NCI-H2171 treated with DMSO at 0.1 percent for 48 hours (cell line): ENCODE data around the gene DELE1.
"Not testable (repeated sequence)": the region's sequence is repeated elsewhere in the genome, so short reads cannot be mapped to it uniquely, and the experiment has no call there.

Source experiments
- DNase-seq: peaks from one replicate; lab custom pipeline; 2025; lab: John Stamatoyannopoulos, UW

Gene DELE1

DNA sequence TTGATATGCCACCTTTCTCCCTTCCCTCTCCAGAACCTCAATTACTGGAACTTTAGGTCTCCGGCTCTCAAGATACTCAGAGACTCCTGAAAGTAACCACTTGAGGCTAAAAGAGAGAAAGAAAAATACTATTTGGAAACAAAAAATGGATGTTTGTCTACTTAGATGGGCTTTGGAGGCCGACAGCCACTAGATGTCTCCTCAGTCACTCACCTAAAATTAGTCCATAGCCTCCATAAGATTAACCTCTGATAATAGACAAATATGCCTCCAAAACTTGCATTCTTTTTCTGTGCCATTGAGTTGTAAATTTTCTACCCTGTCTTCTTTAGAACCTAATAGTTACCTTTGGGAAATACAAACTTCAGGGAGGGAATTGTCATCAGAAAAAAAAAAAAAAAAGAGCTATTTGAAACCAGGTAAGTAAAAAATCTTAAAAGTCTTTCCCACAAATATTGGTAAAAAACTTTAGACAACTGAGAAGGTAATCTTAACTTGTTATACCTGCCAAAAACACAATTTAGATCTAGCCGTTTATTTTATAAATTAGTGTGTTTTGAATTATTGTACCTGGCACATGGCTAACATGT lies 34.3 kb upstream of the DELE1 start:
- no peak for DNase-seq

DNA sequence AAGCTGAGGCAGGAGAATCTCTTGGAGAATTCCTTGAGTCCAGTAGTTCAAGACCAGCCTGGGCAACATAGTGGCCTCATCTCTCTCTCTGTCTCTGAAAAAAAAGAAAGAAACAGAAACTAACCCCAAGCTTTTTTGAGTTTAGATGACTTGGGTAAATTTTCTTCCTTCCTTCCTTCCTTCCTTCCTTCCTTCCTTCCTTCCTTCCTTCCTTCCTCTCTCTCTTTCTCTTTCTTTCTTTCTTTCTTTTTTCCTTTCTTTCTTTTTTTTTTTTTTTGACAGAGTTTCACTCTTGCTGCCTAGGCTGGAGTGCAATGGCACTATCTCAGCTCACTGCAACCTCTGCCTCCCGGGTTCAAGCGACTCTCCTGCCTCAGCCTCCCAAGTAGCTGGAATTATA lies 33.2 kb upstream of the DELE1 start:
- DNase-seq = not testable (repeated sequence)

DNA sequence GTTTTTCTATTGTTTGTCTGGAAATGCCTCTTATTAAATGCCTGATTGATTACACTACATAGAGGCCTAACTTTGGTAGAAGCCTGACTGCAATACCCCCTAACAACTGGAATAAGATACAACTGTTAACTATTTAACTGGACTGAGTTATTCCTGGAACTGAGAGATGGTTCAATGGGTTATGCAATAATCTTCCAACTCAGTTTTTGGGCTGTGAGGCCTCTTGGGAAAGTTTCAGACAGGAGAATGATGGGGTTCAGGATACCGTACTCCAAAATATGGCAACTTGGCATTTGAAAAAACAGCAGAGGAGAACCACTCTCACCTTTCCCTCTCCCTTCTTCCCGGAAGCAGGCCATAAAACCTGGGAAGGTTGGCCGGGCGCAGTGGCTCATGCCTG lies 26.2 kb upstream of the DELE1 start:
- no peak for DNase-seq

DNA sequence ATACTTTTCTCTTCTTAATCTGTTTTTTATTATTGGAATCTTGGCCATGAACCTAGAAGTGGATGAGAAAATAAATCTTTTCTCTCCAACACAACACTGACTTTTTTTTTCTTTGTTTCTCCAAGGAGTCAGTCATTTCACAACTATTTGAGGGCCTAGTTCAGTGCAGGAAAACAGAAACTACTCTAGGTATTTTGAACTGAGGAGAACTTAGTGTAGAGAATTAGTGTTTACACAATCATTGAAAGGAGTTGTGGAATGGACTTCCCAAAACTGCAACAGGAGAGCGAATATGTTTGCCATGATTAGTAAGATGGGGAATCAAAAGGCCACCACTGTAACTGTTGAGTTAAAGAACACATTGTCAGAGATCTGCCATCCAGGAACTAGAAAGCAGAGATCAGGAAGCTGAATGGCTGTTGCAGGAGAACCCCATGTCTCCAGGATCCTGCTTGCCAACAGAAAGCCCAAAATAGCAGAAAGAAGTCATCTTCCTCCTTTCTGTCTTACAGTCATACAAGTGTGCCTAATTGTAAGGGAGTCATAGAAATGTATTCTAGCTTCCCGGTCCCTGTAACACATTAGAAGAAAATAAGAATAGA lies 25.1 kb upstream of the DELE1 start:
- DNase-seq = no peak

DNA sequence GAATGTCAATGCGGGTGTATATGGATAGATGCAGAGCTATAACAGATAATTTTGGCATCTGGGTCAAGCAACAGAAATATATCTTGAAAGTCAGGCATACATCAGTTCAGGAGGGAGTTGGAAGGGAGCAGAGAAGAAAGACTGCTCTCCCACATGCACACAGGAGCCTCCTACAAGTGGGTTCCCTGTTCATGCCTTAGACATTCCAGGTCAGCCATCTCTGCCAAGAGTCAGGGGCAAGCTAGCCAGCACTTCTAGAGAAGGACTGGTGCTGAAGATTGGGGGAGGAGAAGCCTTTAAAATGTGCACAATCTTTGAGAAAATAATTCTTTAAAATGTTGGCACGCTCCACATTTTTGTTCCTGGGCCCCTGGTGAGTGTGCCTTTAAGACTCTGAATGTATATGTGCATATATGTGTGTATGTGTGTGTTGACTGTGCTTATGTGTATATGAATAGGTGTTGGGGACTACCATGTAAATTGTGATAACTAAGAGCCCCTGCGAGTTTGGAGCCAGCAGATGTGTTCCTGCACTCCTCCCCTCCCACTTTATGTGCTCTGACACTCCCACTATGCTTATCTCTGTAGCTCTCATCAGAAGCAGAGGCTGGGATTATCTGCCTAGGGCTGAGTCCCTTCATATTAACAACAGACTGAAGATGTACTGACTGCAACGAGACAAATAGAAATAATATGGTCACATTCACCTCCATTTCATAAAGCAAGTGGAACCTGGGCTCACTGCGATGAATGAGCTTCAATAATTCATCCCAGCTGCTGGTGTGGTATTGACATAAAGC lies 21.5 kb upstream of the DELE1 start:
- no peak for DNase-seq

DNA sequence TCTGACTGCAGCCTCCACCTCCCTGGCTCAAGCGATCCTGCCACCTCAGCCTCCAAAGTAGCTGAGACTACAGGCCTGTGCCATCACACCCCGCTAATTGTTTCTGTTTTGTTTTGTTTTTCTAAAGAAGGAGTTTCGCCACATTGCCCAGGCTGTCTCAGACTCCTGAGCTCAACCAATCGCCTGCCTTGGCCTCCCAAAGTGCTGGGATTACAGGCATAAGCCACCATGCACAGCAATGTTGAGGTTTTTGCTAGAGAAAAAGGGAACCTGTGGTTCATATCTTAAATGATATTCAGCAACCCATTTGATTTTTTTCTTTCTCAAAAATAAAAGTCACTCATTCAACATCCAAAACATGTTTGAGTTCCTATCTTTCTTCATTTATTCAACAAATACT lies 20.4 kb upstream of the DELE1 start:
- DNase-seq = no peak

DNA sequence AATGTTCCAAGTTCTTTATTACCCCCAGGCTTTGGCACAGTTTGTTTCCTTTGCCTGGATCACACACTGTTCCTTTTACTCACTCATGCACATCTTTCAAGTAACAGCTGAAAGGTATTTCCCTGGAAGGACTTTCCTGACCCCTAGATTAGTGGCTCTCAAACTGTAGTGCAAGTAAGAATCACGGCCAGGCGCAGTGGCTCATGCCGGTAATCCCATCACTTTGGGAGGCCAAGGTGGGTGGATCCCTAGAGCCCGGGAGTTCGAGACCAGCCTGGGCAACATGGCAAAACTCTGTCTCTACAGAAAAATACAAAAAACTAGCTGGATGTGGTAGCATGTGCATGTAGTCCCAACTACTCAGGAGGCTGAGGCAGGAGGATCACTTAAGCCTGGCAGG lies 19.1 kb upstream of the DELE1 start:
- no peak for DNase-seq

DNA sequence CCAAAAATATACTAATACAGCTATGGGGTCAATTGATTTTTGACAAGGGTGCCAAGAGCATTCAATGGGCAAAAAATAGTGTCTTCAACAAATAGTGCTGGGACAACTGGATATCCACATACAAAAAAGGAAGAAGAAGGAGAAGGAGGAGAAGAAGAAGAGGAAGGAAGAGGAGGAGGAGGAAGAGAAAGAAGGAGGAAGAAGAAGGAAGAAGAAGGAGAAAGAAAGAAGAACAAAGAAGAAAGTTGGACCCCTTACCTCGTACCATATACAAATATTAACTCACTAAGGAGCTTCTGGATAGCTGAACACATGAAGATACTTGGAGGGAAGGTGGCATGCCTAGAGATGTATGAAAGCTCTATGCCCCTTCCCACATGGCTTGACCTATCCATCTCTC lies 17.2 kb upstream of the DELE1 start:
- DNase-seq = no peak

DNA sequence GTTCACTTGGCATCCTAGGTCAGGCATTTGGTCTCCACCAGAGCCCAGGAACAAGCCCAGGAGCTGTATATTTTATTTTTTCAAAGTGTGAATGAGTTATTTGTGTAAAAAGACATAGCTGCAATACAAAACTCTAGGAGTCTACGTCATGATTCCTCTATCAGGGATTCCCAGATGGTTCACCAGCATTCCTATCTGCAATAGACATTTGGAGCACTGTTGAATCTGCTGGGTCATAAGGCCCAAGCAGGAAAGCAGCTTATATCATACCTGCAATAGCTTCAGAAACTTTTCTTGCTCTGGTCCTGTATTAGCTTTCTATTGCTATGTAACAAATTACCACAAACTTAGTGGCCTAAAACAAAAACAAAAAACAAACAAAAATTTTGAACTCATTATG lies 16.7 kb upstream of the DELE1 start:
- DNase-seq = no peak

DNA sequence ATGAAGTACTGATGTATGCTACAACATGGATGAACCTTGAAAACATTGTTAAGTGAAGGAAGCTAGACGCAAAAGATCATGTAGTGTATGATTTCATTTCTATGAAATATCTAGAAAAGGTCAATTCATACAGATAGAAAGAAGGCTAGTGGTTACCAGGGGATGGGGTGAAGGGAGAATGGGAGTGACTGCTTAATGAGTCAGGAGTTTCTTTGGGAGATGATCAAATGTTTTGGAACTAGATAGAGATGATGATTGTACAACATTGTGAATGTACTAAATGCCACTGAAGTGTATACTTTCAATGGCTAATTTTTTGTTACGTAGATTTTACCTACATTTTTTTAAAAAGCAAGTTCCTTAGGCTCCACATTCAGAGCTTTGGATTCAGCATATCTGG lies 14.9 kb upstream of the DELE1 start:
- no peak for DNase-seq

DNA sequence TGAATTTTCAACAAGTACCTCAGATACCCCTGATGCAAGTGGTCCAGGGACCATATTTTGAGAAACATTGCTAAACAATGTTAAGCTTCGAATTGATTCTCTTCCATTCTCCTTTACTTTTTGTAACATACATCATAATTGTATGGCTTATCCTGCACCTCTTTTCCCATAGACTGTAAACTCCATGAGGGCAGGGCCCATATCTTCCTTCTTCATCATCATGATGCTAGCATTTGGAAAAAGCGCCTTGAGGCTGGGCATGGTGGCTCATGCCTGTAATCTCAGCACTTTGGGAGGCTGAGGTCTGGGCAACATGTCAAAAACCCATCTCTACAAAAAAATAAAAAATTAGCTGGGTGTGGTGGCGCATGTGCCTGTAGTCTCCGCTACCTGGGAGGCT lies 14.5 kb upstream of the DELE1 start:
- DNase-seq = no peak

DNA sequence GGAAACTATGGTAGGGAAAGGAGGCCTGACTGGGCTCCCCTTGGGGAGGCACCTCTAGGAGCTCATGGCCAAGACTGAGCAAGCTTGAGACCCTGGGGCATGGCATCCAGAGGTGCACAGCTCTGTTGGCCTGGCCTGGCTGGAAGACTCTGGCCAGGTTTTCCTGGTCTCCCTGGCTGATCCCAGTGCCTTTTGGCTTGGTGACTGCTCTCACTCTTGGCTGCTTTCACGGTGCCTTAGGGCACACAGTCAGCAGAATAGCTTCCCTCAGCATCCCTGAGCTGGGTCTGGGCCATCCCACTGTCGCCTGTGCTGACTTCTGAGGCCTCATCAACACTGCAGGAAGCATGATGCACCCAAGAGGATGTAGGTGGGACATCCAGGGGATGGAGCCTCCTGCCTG lies 13.4 kb upstream of the DELE1 start:
- DNase-seq = no peak

DNA sequence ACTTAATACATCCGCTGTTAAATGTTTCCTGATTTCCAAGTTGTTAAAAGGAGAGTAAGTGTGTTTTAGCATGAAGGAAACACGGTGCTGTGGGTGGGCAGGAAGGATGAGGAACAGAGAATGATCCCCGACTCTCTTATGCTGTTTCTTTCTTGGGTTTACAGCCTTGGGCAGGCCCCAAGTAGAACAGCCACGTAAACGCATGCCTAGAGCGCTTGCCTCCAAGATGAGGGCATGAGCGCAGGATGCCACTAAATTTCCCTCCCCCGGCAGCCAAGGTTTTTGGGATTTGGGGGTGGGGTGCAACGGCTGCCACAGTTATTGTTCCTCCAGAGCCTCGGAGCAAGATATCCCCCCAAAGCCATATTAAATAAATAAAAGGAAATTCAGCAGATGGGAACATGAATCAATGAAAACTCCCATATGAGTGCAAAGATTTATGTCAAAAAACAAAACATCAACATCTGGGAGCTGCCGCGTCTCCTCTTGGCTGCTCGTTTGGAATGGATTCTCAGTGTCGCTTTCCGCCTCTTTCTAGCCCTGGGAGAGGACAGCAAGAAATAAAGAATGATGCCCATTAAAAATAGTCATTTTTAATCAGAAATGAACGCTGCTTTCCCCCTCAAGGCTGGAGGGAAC lies 10.0 kb upstream of the DELE1 start:
- DNase-seq = no peak

DNA sequence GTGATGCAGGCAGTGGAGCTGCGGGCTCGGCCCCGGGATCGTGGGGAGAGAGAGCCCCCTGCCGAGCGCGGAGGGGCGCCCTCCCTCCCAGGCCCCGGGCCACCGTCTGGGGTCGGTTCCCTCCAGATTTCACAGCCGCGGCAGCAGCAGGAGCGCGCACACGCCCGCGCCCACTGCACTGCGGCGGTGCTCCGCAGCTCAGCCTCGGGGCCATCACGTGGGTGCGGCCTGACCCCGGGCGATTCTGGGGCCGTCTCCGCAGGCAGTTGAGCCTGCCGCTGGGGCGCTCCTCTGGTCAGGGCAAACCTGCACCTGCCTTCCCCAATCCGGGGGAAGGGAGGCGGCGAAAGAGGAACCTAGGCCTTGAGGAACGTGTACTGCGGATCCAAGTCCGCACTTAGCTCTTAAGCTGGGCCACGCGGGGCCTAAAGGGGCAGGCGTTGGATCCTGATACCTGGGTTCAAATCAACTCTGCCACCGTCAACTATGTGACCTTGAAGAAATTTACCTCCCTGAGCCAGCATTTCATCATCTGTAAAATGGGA lies 9.4 kb upstream of the DELE1 start:
- no peak for DNase-seq

DNA sequence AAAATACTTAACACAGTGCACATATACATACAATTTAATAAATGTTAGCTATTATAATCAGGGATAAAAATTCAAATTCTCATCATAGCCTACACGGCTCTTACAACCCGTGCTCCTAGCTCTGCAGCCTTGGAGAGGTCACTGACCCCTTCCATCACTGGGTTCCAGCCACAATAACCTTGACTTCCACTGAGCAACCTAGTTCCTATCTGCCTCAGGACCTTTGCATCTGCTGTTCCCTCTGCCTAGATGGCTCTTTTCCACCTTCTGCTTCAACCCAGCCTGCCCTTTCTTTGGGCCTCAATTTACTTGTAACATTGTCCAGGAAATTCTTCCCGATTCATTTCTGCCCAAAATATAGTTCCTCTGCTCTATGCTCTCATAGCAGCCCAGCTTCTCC lies 8.9 kb upstream of the DELE1 start:
- no peak for DNase-seq

DNA sequence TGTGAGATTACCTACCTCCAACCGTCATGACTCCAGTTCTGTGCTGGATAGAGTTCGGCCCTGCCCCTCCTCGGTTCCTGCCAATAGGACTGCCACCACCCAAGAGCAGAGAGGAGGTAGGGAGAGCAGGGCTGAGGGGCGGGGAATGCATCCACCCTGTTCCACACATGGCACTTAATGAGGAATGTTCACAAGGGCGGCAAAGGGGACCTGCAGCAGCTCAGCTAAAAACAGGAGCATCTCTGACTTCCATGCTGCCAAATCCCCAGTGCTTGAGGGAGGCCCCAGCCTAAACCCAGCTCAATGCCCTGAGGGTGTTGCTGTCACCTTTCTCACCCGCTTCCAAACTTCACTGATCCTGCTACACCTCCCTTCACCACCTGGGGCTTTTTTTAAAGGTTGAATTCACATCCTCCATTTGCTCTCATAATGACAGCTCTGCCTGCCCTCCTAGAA lies 7.8 kb upstream of the DELE1 start:
- no peak for DNase-seq

DNA sequence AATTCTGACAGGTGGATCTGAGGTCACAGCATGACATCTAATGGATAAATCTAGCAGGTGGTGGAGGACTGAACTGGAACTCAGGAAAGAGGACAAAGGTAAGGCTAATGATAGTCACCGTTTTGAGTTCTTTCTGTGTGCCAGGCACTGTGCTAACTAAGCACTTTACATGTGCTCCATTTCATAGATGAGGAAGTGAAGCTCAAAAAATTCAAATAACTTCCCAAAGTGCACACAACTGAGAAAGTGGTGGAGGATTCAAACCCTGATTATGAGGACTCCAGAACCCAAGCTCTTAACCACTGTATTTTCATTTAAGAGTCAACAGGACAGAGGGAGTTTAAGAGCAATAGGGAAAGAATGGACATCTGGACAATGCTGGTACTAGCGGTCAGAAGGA lies 7.1 kb upstream of the DELE1 start:
- DNase-seq = no peak

DNA sequence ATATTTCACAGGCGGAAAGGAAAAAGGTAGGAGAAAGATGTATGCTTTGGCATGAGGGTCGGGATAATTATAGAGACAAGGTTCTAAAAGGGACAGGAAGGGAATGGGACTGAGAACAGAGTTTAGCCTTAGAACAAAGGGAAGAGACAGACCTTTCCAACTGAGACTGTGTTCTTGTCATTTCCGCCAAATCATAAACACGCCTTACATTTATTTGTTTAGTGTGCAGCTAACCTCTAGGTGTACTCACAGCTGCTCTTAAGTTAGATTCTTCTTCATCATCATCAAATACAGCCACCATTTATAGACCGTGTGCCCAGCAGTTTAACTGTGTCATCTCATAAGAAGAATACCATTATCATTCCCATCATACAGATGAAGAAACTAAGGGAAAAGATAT lies 5.9 kb upstream of the DELE1 start:
- DNase-seq = no peak

DNA sequence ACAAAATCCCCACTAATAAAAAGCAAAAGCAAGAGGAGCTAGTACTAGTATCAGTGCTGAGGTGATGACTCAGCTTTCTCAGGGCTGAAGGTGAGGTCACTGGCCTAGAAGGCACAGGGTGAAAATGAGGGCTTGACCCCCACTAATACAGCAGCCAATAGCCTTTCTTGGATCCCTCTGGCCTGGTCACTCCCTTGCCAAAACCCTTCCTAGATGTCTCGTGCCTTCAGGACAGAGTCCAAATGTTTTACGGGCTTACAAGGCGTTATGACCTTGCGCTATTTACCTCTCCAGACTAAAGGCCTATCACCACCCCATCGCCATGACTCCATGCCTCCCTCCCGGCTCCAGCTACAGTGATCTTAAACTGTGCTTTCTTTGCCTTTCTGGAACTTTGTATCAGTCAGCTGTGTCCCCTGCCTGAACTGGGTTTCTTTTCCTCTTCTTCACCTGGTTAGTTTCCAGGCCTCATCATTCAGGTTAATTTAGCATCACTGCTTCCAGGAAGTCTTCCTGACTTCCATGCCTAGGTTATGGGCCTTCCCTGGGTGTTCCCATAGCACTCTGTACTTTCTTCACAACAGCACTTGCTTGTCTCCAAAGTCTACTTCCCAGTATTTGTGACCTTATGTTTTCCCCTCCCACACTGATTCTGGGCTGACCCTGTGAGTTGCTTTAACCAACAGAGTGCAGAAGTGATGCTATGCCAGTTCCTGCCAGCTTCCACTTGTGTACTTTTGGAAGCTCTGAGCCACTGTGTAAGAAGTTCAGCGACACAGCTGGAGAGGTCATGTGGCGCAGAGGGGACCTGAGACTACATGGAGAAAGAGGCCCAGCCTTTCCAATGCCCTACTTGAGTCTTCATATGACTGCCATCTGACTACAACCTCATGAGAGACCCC lies 4.2 kb upstream of the DELE1 start:
- no peak for DNase-seq

DNA sequence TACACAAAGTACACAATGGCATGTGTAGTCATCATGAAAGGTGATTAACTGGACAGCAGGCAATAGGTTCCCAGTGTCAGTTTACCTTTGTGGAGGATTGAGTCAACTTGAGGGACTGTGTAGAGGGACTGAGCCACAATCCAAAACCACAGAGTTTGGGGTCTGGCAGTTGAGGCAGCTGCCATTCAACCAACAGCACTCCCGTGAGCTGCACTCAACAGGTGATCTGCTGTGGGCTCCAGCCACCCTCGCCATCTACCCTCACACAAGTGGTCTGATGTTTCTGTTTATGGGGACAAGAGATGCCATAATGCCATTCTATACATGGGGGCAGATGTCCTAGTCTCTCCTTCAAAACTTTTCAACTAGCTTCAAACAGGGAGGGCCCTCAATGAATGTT lies 2.9 kb upstream of the DELE1 start:
- DNase-seq = no peak

DNA sequence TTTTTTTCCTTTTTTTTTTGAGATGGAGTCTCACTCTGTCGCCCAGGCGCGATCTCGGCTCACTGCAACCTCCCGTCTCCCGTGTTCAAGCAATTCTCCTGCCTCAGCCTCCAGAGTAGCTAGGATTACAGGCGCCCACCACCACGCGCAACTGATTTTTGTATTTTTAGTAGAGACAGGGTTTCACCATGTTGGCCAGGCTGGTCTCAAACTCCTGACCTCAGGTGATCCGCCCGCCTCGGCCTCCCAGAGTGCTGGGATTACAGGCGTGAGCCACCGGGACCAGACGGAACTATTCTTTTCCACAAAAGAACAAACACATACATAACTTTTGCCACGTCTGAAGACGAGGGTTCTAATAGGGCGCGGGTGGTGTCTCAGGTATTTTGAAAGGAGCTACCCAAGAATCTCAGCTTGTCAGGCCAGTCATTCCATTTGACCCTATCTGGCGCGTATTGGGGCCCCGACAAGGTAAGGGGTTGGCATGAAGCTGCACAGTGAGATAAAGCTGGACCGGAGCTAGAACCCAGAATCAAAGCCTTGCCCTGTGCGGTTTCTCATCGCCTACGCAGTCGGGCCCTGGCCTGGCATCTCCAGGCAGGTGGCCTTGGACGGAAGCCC lies 734 bp upstream of the DELE1 start:
- not testable (repeated sequence) for DNase-seq
